H1 (cell line): ENCODE data around the gene CHMP6. TPM values are rescaled to one million over a fixed set of nuclear protein-coding genes. Genes with fewer than 3 reads are reported as not detected.
A peak's percentile ranks its signal among the peaks of the same experiment; 100 is the strongest.

Experiments used
- CTCF ChIA-PET: fragments of 300-600 bp; sonication (Branson Sonifier 250); formaldehyde crosslinking; loops from one replicate; lab custom pipeline; 2021; ENCODE audit not compliant: partially characterized antibody; lab: Charles Lee
- POLR2A ChIA-PET: fragments of 300-600 bp; sonication (Branson Sonifier 250); formaldehyde crosslinking; loops from one replicate; lab custom pipeline; 2021; ENCODE audit warnings: inconsistent platforms; ENCODE audit not compliant: partially characterized antibody; lab: Charles Lee
- DNase-seq, 2 experiments: peaks; one replicate each; pipeline versions ENCODE4 v3.0.0 to v3.0.0-alpha.2; 2010 to 2022; ENCODE audit warnings: low spot score in 2 of 2, low read depth in 1 of 2, mixed read lengths in 1 of 2
- FAIRE-seq: peaks from 2 replicates; lab custom pipeline; 2011; peaks lifted over from hg19 to GRCh38; lab: Jason Lieb, UNC
- H2AFZ ChIP-seq: 2 replicates; pipeline ENCODE4 v1.8.1; 2012; ENCODE audit warnings: low read length, inconsistent platforms
- H2AK5ac ChIP-seq: 2 replicates; pipeline ENCODE4 v1.6.1; 2013; ENCODE audit warnings: low read depth, low read length
- H2BK120ac ChIP-seq: replicated peaks from 2 replicates; pipeline ENCODE3; 2013; ENCODE audit warnings: low read depth, low read length, inconsistent platforms
- H2BK12ac ChIP-seq: 2 replicates; pipeline ENCODE4 v1.6.1; 2013; ENCODE audit warnings: low read depth, low read length
- H2BK15ac ChIP-seq: 2 replicates; pipeline ENCODE4 v1.6.1; 2013; ENCODE audit warnings: low read length
- H2BK20ac ChIP-seq: 2 replicates; pipeline ENCODE4 v1.6.1; 2013; ENCODE audit warnings: low read length
- H2BK5ac ChIP-seq: 2 replicates; pipeline ENCODE4 v1.6.1; 2013; ENCODE audit warnings: low read depth, low read length
- H3K14ac ChIP-seq: 2 replicates; pipeline ENCODE4 v1.6.1; 2013; ENCODE audit warnings: inconsistent platforms; ENCODE audit not compliant: insufficient read length
- H3K18ac ChIP-seq: 2 replicates; pipeline ENCODE4 v1.6.1; 2013; ENCODE audit warnings: low read length; ENCODE audit errors: extremely low read depth
- H3K23ac ChIP-seq: 2 replicates; pipeline ENCODE4 v1.6.1; 2013; ENCODE audit warnings: inconsistent platforms; ENCODE audit not compliant: insufficient read length
- H3K23me2 ChIP-seq: 2 replicates; pipeline ENCODE4 v1.6.1; 2013; ENCODE audit warnings: low read depth, low read length
- H3K27ac ChIP-seq: 2 replicates; pipeline ENCODE4 v1.6.1; 2011; ENCODE audit warnings: low read depth, low read length, inconsistent platforms
- H3K27me3 ChIP-seq, 4 experiments: replicated peaks in 1 of 4; 1 replicate in 1 of 4; 2 replicates in 3 of 4; pipeline versions ENCODE4 v1.6.1 to v1.8.1; 2011 to 2013; ENCODE audit warnings: low read length in 3 of 4, mild to moderate bottlenecking in 3 of 4, inconsistent platforms in 2 of 4, mixed read lengths in 2 of 4, moderate library complexity in 1 of 4; ENCODE audit not compliant: control insufficient read depth in 3 of 4, insufficient read depth in 3 of 4; ENCODE audit errors: extremely low read depth in 1 of 4
- H3K36me3 ChIP-seq, 4 experiments: 2 replicates each; pipeline versions ENCODE4 v1.6.1 to v1.8.1; 2011 to 2013; ENCODE audit warnings: mild to moderate bottlenecking in 4 of 4, low read length in 3 of 4, moderate library complexity in 2 of 4, control low read depth in 1 of 4, inconsistent platforms in 1 of 4; ENCODE audit not compliant: insufficient read depth in 4 of 4, control insufficient read depth in 2 of 4
- H3K4ac ChIP-seq: replicated peaks from 2 replicates; pipeline ENCODE3; 2013; ENCODE audit warnings: low read length, low read depth, mixed read lengths, inconsistent platforms; ENCODE audit not compliant: insufficient read length
- H3K4me1 ChIP-seq, 4 experiments: replicated peaks in 1 of 4; 1 replicate in 1 of 4; 2 replicates in 3 of 4; pipeline versions ENCODE4 v1.6.1 to v1.8.1; 2011 to 2013; ENCODE audit warnings: low read length in 3 of 4, inconsistent platforms in 2 of 4, mixed read lengths in 1 of 4; ENCODE audit not compliant: insufficient read depth in 4 of 4, control insufficient read depth in 3 of 4
- H3K4me2 ChIP-seq, 2 experiments: 2 replicates each; pipeline versions ENCODE4 v1.6.1 to v1.8.1; 2011 to 2013; ENCODE audit warnings: low read depth in 2 of 2, low read length in 2 of 2, control low read depth in 1 of 2, inconsistent platforms in 1 of 2, mild to moderate bottlenecking in 1 of 2; ENCODE audit not compliant: insufficient read depth in 1 of 2
- H3K4me3 ChIP-seq, 4 experiments: fragments of 200-600, 300-600 bp in 1 of 4; sonication (generic), shearing (Covaris generic), sonication (Bioruptor Twin) in 1 of 4; 2 replicates each; pipeline versions ENCODE4 v1.5.1 to v1.8.1; 2011 to 2016; ENCODE audit warnings: low read length in 4 of 4, low read depth in 3 of 4, control low read depth in 2 of 4, inconsistent platforms in 2 of 4, mild to moderate bottlenecking in 2 of 4, mixed read lengths in 1 of 4, moderate library complexity in 1 of 4; ENCODE audit not compliant: insufficient read depth in 2 of 4; ENCODE audit errors: extremely low read depth in 1 of 4
- H3K56ac ChIP-seq: replicated peaks from 2 replicates; pipeline ENCODE3; 2013; ENCODE audit warnings: low read depth, mild to moderate bottlenecking, mixed read lengths, low read length, inconsistent platforms; ENCODE audit not compliant: insufficient read length
- H3K79me1 ChIP-seq: 2 replicates; pipeline ENCODE4 v1.6.1; 2013; ENCODE audit warnings: low read depth, low read length, control low read depth
- H3K79me2 ChIP-seq, 2 experiments: 2 replicates each; pipeline versions ENCODE4 v1.6.1 to v1.8.1; 2012 to 2013; ENCODE audit warnings: low read length in 2 of 2, mild to moderate bottlenecking in 2 of 2, inconsistent platforms in 1 of 2; ENCODE audit not compliant: insufficient read depth in 2 of 2, control insufficient read depth in 1 of 2
- H3K9ac ChIP-seq, 4 experiments: replicated peaks in 1 of 4; 1 replicate in 1 of 4; 2 replicates in 3 of 4; pipeline versions ENCODE4 v1.6.1 to v1.8.1; 2011 to 2013; ENCODE audit warnings: low read depth in 3 of 4, low read length in 3 of 4, control low read depth in 2 of 4, mild to moderate bottlenecking in 2 of 4, moderate library complexity in 2 of 4, inconsistent platforms in 1 of 4; ENCODE audit errors: extremely low read depth in 1 of 4
- H3K9me3 ChIP-seq, 2 experiments: 2 replicates each; pipeline versions ENCODE4 v1.6.1 to v1.8.1; 2012 to 2013; ENCODE audit warnings: mild to moderate bottlenecking in 2 of 2, moderate library complexity in 2 of 2, control low read depth in 1 of 2, inconsistent platforms in 1 of 2, low read depth in 1 of 2, low read length in 1 of 2, mixed read lengths in 1 of 2; ENCODE audit not compliant: insufficient read depth in 2 of 2
- H4K20me1 ChIP-seq, 2 experiments: replicated peaks in 1 of 2; 2 replicates each; pipeline versions ENCODE3 to v1.8.1; 2011 to 2013; ENCODE audit warnings: inconsistent platforms in 2 of 2, low read length in 2 of 2, mild to moderate bottlenecking in 1 of 2; ENCODE audit not compliant: insufficient read depth in 2 of 2, control insufficient read depth in 1 of 2
- H4K5ac ChIP-seq: 2 replicates; pipeline ENCODE4 v1.6.1; 2013; ENCODE audit warnings: low read length, low read depth, mixed read lengths, inconsistent platforms; ENCODE audit not compliant: insufficient read length
- H4K8ac ChIP-seq: 2 replicates; pipeline ENCODE4 v1.8.0; 2013; ENCODE audit warnings: mild to moderate bottlenecking, moderate library complexity, low read length, inconsistent platforms; ENCODE audit not compliant: insufficient read depth; ENCODE audit errors: extremely low read depth
- H4K91ac ChIP-seq: replicated peaks from 2 replicates; pipeline ENCODE3; 2013; ENCODE audit warnings: low read length, mixed read lengths, inconsistent platforms; ENCODE audit not compliant: insufficient read length
- CHD2 ChIP-seq: IDR thresholded peaks from 2 replicates; pipeline ENCODE4 v1.6.1; 2012; ENCODE audit warnings: low read length, improper control_type of control experiment
- MAFK ChIP-seq: IDR thresholded peaks from 2 replicates; pipeline ENCODE4 v1.6.1; 2012; ENCODE audit warnings: low read depth, mild to moderate bottlenecking, improper control_type of control experiment, low read length
- WGBS, 2 experiments: shearing (Covaris generic) in 1 of 2; methylation state at CpG; one replicate each; pipeline versions ENCODE4 v1.1.6 to v1.1.7; 2013 to 2015; ENCODE audit warnings: low lambda C conversion rate in 2 of 2, mixed read lengths in 2 of 2, inconsistent platforms in 1 of 2, low coverage in 1 of 2, missing lambda C conversion rate in 1 of 2; ENCODE audit not compliant: insufficient replicate concordance in 2 of 2, insufficient coverage in 1 of 2, insufficient read length in 1 of 2; ENCODE audit errors: extremely low coverage in 1 of 2, missing lambda C conversion rate in 1 of 2; 5-methylcytosine and 5-hydroxymethylcytosine counted together
- polyA plus RNA-seq, 7 experiments: library from polyadenylated mRNA; depleted of rRNA in 3 of 7; stranded (reverse) in 5 of 7; unstranded in 2 of 7; fragments of >200 nt in 5 of 7; fragments of 200-250 nt in 2 of 7; gene quantifications; 1 replicate in 5 of 7; 2 replicates in 1 of 7; 4 replicates in 1 of 7; pipeline versions ENCODE4 v1.2.1 to v1.2.3, GENCODE V29; 2011 to 2013; ENCODE audit warnings: missing spikeins in 2 of 7, mixed read lengths in 2 of 7
- total RNA-seq: library from RNA; stranded (reverse); fragmentation: NEBNext Ultra II Directional; extraction: Animal tissue kit (Norgen Biotek cat#: 25700); gene quantifications from 2 replicates; pipeline ENCODE4 v1.2.1, GENCODE V29; 2021
- TF ChIP-seq, protein P1 (sequence below): IDR thresholded peaks from 2 replicates; pipeline ENCODE4 v1.6.1; 2012; ENCODE audit warnings: inconsistent platforms

Gene CHMP6
- total and polyA plus RNA-seq, 2 of the 8 experiments (the other 6 are each of a cell fraction or from before 2014, with no cell fraction given): 15.7 to 24.3 TPM

DNA sequence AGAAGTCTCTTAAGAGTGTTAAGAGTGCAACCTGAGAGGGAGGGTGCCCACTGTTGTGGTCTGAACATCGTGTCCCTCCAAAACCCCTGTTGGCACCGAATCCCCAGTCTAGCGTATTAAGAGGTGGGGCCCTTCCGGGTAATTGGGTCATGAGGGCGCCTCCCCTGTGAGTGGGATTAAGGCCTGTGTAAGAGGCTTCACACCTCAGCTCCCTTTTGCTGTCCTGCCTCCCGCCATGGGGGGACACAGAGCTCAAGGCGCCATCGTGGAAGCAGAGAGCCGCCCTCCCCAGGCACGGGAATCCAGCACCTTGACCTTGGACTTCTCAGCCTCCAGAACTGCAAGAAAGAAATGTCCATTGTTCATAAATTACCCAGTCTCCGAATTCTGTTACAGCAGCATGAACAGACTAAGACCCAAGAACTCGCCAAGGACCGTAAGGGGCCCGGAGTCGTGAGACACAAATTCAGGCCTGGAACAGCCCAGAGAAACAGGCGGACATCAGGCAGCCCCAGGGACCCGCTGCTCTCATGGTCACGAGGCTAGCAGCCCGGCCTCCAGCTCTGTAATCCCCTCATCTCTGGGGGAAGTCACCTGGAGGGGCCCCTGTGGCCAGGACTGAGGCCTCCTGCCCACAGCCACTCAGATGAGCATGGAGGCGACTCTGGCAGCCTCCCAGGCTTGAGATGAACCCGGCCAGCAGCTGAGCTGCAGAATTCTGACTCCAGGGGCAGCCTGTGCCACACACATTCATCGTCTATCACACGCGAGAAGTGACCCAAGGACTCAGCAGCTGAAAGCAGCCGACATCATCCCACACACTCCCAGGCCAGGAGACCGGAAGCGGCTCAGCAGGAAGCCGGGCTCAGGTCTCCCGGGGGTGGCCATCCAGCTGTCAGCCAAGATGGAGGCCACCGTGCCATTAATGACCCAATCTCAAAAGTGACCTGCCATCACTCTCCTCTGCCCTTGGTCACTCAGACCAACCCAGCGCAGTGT, 12.8 kb upstream of the CHMP6 start:
- Histone ChIP-seq H4K5ac (no peak overlapping the region), H2BK15ac (no peak overlapping the region), H3K4me3 (no peak overlapping the region), H3K4ac (no peak overlapping the region), H3K9ac (no peak overlapping the region; a peak in 1 of 7 replicates), H3K27ac (no peak overlapping the region), H3K56ac (no peak overlapping the region), H4K8ac (peak overlapping the region; percentile 57; the same call in 1 of the 2 replicates), H3K79me1 (no peaks in the 10 kb centered on the region), H4K20me1 (no peaks in the 10 kb centered on the region), H4K91ac (no peak overlapping the region), H3K23me2 (peaks cover 6% of the 10 kb centered on the region; the same call in 1 of the 2 replicates), H3K79me2 (no peaks in the 10 kb centered on the region), H2BK120ac (no peak overlapping the region), H3K4me1 (peaks cover 0 to 8% (median 1%) of the 10 kb centered on the region in 4 experiments; a peak in 4 of 7 replicates), H2AFZ (no peak overlapping the region), H3K4me2 (no peak overlapping the region), H2AK5ac (no peak overlapping the region), H3K36me3 (no peaks in the 10 kb centered on the region), H3K18ac (no peak overlapping the region), H2BK12ac (no peak overlapping the region), H2BK20ac (no peak overlapping the region), H3K23ac (no peak overlapping the region), H3K14ac (no peak overlapping the region), H3K27me3 (peaks cover 0 to 9% (median 4%) of the 10 kb centered on the region in 4 experiments; a peak in 4 of 7 replicates), H3K9me3 (no peaks in the 10 kb centered on the region), H2BK5ac (no peak overlapping the region)
- WGBS, 2 experiments: 90% methylated on average over 31 of the region's 31 CpGs; no CpG with 5 or more reads in 1 of the 2 experiments
- TF ChIP-seq, protein P1, sequence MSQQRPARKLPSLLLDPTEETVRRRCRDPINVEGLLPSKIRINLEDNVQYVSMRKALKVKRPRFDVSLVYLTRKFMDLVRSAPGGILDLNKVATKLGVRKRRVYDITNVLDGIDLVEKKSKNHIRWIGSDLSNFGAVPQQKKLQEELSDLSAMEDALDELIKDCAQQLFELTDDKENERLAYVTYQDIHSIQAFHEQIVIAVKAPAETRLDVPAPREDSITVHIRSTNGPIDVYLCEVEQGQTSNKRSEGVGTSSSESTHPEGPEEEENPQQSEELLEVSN: peak; percentile 41; the same call in 1 of the 2 replicates
- TF ChIP-seq MAFK (no peak), CHD2 (no peak)
- DNase-seq (no peak), FAIRE-seq (no peak)
- ChIA-PET CTCF (interaction anchor here (0.7 to 2.2 kb wide), 13 partner anchors 8 to 548 kb away, joined by 3 to 13 read pairs (median 3); no protein-coding TSS in a partner anchor), POLR2A (interaction anchor here (0.9 to 1.0 kb wide), 2 partner anchors 10 to 114 kb away, joined by 3 to 4 read pairs; no protein-coding TSS in a partner anchor)
